Measurements from ENCODE around the gene PTPN20.
"Not testable (repeated sequence)": the region's sequence is repeated elsewhere in the genome, so short reads cannot be mapped to it uniquely, and the experiment has no call there.

Gene PTPN20

GRCh38 chr10:46960742-46961141, 49.5 kb downstream of the PTPN20 start:
- DNase-seq: not testable (repeated sequence)

- DNase-seq: not testable (repeated sequence)
These were observed 52.1 kb downstream of the PTPN20 start for GRCh38 chr10:46963356-46963755.

- not testable (repeated sequence) for DNase-seq
These were observed 55.8 kb downstream of the PTPN20 start for GRCh38 chr10:46967013-46967412.

GRCh38 chr10:46980223-46980622, 69.0 kb downstream of the PTPN20 start:
- not testable (repeated sequence) for DNase-seq

- not testable (repeated sequence) for DNase-seq
These were observed 76.2 kb downstream of the PTPN20 start for GRCh38 chr10:46987233-46987924.

- DNase-seq: no peak
These were observed 81.8 kb downstream of the PTPN20 start for GRCh38 chr10:46992803-46993561.

GRCh38 chr10:46995234-46995633, 84.0 kb downstream of the PTPN20 start:
- no peak for DNase-seq

GRCh38 chr10:46998192-46998591, 87.0 kb downstream of the PTPN20 start:
- DNase-seq: no peak

- no peak for DNase-seq
These were observed 87.4 kb downstream of the PTPN20 start for GRCh38 chr10:46998595-46998994.

GRCh38 chr10:46999217-46999616, 88.0 kb downstream of the PTPN20 start:
- DNase-seq: no peak

GRCh38 chr10:47008769-47009168, 97.5 kb downstream of the PTPN20 start:
- no peak for DNase-seq

- no peak for DNase-seq
These were observed 98.1 kb downstream of the PTPN20 start for GRCh38 chr10:47009215-47009838.

GRCh38 chr10:47010036-47010435, 98.8 kb downstream of the PTPN20 start:
- no peak for DNase-seq

GRCh38 chr10:47012214-47012613, 101.0 kb downstream of the PTPN20 start:
- no peak for DNase-seq

GRCh38 chr10:47013507-47014154, 102.4 kb downstream of the PTPN20 start:
- DNase-seq: no peak

GRCh38 chr10:47015404-47015803, 104.2 kb downstream of the PTPN20 start:
- DNase-seq: no peak

GRCh38 chr10:47016564-47016963, 105.3 kb downstream of the PTPN20 start:
- DNase-seq: no peak

- no peak for DNase-seq
These were observed 107.0 kb downstream of the PTPN20 start for GRCh38 chr10:47018026-47018735.

- no peak for DNase-seq
These were observed 108.2 kb downstream of the PTPN20 start for GRCh38 chr10:47019155-47020145.

GRCh38 chr10:47020471-47020870, 109.2 kb downstream of the PTPN20 start:
- no peak for DNase-seq

GRCh38 chr10:47021850-47022249, 110.6 kb downstream of the PTPN20 start:
- no peak for DNase-seq

Measured in NCI-H1930 (cell line).